ENCODE data around the gene PNMA5.
"Not testable (repeated sequence)": the region's sequence is repeated elsewhere in the genome, so short reads cannot be mapped to it uniquely, and the experiment has no call there.

GRCh38 chrX:153026501-153026900 is 32.6 kb upstream of the PNMA5 start:
- TF ChIP-seq CTCF (IDR thresholded peaks at IDR 0.05; ENCODE audit: low read length); EZH2 (IDR thresholded peaks at IDR 0.05; ENCODE audit: borderline replicate concordance, low read length): not testable (repeated sequence)
